ENCODE measurements around the gene ATP8B1.

Gene ATP8B1

DNA sequence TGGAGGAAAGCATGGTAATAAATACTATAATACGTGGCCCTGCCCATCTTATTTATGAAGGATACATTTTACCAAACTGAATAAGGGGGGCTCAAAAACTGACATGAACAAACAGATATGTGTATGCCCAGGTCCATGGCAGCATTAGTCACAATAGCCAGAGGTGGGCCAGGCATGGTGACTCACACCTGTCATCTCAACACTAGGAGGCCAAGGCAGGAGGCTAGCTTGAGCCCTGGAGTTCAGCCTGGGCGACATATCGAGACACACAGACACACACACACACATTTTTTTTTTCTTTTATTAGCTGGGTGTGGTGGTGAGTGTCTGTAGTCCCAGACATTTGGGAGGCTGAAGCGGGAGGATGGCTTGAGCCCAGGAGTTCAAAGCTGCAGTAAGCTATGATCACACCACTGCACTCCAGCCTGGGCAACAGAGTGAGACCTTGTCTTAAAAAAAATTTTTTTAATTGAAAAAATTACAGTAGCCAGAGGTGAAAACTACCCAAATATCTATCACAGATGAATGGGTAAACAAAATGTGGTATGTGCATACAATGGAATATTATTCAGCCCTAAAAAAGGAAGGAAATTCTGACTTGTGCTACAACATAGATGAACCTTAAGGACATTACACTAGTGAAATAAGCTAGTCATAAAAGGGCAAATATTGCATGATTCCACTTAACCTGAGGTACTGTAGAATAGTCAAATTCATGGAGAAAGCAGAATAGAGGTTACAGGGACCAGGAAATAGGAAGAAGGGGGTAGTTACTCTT, 8.0 kb downstream of the ATP8B1 start:
- DNase-seq (ENCODE audit: low read depth in 1 of 2, low spot score in 1 of 2), result no peak

DNA sequence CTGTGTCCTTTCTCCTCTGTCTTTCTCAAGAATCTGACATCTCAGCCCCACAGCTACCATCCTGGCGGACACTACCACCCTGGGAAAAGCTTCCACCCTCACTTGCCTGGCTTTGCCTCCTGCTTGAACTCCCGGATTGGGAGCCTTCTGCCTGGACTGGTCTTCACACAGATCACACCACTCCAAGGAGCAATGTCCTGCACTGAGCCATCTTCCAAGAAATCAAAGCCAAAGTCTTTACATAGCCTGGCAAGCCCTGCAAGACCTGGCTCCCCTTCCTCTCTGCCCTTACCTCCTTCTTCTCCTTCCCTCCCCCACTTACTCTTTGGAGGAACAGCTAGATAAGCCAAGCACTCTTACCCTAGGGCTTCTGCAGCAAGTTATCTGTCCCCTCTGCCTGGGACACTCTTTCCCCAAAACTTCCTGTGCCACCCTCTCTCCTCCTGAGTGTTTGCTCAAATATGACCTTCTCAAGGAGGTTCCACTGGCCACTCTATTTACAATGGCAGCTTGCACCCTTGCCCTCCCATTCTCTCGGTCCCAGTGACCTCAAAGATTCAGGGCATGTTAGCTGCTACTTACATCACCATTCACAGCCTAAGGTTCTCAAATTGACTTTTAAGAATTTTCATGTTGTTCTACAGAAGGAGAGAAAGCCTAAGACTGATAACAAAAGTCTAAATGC, 9.7 kb downstream of the ATP8B1 start:
- no peak for DNase-seq (ENCODE audit: low read depth in 1 of 2, low spot score in 1 of 2)

DNA sequence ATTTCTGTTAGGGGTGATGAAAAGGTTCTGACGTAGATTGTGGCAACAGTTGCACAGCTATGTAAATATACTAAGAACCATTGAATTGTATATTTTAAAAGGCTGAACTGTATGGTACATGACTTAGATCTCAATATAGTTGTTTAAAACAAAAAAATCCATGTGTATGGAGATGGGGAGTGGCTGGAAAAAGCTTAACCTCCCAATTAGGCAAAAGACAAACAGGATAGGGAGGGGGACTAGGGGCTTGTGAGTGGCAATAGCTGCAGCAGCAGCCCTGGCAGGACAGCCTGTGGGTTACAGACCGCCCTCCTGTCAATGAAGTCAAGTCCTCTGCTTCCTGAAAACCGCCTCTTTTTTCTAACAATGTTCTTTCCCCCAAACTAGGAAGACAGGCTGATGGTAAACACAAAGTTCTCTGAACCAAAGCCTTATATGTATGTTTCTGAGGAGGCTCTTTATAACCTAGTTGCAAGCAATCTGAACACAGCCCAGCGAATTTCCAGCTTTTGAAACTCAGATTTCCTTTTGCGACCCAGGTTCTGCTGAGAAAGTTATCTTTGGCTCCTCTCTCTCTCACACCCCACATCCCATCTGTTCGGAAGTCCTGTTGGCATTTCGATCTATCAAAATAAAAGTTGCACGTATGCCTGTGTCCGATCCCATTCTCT, 10.3 kb downstream of the ATP8B1 start:
- no peak for DNase-seq (ENCODE audit: low read depth in 1 of 2, low spot score in 1 of 2)

DNA sequence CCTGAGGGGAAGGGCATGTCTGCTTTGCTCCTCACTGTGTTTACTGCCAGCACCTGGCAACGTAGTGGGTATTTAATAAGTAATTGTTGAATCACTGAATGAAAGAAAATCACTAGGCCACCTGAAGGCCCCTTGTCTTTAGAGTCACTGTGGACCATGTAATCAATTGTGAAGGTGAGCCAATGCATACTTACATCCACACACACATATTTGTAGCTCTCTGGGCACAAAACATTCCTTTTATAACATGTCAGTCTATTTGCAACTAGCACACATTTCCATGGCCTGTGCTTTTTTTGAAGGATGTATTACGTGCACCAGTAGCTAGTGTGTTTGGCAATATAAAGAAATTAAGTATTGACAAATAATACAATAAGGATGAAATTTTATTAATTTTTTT, 11.2 kb downstream of the ATP8B1 start:
- no peak for DNase-seq (ENCODE audit: low read depth in 1 of 2, low spot score in 1 of 2)

DNA sequence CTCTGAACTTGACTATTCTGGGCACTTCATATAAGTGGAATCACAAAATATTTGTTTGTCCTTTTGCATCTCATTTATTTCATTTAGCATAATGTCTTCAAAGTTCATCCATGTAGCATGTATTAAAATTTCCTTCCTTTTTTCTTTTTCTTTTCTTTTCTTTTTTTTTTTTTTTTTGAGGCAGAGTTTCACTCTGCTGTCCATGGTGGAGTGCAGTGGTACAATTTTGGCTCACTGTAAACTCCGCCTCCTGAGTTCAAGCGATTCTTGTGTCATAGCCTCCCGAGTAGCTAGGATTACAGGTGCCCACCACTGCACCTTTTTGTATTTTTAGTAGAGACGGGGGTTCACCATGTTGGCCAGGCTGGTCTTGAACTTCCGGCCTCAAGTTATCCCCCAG, 11.9 kb downstream of the ATP8B1 start:
- no peak for DNase-seq (ENCODE audit: low read depth in 1 of 2, low spot score in 1 of 2)

DNA sequence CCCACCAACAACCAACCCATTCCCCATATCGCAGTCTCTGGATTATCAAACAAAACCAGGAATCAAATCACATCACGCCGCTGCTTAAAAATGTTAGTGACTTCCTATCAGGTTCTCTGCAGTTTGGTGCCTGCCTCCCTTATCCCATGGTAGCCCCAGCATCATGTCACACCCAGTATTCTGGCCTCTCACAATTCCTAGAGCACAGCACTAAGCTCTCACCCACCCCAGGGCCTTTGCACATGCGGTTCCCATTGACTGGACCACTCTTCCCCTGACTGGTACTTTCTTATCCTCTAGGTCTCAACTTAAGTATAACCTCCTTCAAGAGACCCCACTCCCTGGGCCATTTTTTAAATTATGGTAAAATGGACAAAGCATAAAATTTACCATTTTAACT, 12.8 kb downstream of the ATP8B1 start:
- DNase-seq (ENCODE audit: low read depth in 1 of 2, low spot score in 1 of 2), result no peak

DNA sequence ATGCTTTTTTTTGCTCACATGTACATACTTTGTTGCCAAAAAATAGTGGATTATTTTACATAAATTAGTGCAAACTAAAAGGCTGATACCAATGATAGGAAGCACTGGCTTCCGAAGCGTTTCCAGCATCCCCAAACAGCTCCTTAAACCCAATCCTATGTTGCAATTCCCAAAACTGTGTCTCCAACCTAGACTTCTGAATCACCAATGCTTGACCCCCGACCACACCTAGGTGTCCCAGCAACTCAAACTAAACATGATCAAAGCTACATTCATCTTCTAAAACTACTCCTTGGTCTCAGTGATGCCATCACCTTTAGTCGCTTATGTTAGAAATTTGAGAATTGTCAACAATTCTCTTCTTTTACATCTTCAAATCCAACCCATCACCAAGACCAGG, 13.4 kb downstream of the ATP8B1 start:
- no peak for DNase-seq (ENCODE audit: low read depth in 1 of 2, low spot score in 1 of 2)

DNA sequence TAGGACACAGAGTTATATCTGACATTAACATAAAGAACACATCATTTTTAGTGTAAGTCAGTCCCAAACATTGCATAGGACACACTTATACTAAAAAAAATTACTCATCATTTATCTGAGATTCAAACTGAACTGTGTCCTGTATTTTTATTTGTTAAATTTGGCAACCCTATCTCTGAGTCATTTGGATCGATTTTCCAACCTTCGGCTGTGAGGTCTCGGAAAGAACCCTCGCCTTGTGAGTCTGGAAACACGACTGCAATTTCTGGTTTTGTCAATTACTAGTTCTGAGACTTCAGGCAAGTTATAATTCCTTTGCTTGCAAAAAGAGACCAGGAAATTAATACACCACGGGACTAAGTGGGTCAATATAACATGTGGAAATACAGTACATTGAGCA, 14.0 kb downstream of the ATP8B1 start:
- DNase-seq (ENCODE audit: low read depth in 1 of 2, low spot score in 1 of 2), result no peak

DNA sequence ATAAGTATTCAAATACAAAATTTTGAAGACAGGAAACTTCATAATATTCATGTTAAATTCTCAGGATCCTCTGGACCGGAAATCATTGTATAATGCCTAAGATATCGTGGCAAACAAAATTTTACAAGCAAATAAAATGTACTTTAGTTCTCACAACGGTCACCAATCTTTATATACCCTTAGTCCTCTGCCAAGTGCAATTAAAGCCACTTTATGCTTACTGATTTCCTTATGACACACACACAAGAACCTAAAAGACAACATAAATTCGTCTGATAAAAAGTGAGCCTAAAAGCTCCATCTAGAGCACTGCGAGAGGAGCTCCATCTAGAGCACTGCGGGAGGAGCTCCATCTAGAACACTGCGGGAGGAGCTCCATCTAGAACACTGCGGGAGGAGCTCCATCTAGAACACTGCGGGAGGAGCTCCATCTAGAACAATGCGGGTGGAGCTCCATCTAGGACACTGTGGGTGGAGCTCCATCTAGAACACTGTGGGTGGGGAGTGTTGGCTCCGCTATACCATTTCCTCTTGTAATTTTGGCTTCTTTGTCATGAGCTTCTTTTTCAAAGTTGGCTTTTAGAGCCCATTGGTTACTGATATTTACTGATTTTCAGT, 15.9 kb downstream of the ATP8B1 start:
- DNase-seq (ENCODE audit: low read depth in 1 of 2, low spot score in 1 of 2), result no peak

DNA sequence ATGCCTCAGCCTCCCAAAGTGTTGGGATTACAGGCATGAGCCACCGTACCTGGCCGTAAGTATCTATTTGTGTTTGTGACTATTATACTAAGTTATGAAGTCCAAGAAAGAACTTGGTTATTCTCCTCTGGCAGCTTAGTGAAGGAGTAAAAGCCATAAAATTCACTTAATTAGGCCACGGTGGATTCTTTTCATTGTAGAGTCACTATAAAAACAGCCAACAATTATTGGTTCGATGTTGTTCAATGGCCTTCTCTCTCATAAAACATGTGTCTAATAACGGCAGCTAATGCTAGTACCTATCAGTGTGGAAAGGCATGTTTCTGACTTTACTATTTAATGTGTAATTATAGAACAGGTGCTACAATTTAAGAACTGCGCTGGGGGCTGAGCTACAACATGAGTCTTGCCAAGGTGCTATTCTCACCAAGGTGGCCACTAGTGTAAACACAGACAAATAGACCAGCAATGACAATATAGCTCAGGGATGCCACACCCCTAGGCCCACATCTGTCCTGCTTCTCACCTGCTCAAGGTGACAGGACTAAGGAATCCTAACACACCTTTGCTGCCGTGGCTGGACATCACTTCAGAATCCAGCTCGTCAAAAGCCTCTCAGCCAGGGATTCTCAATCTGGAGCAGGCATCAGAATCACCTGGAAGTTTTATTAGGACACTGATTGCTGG, 17.2 kb downstream of the ATP8B1 start:
- DNase-seq (ENCODE audit: low read depth in 1 of 2, low spot score in 1 of 2), result no peak

DNA sequence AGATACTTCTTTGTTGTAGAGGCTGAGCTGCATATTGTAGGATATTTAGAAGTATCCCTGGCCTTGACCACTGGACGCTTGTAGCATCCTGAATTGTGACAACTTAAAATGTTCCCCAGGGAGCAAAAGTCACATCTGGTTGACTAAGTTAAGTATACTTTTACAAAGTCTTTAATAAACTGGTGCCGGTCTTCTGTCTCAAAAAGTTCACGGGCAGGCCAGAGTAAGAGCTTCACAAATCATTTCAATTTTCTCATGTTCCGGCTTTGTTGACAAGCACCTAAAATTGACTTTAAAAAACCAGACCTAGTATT, 18.4 kb downstream of the ATP8B1 start:
- no peak for DNase-seq (ENCODE audit: low read depth in 1 of 2, low spot score in 1 of 2)

DNA sequence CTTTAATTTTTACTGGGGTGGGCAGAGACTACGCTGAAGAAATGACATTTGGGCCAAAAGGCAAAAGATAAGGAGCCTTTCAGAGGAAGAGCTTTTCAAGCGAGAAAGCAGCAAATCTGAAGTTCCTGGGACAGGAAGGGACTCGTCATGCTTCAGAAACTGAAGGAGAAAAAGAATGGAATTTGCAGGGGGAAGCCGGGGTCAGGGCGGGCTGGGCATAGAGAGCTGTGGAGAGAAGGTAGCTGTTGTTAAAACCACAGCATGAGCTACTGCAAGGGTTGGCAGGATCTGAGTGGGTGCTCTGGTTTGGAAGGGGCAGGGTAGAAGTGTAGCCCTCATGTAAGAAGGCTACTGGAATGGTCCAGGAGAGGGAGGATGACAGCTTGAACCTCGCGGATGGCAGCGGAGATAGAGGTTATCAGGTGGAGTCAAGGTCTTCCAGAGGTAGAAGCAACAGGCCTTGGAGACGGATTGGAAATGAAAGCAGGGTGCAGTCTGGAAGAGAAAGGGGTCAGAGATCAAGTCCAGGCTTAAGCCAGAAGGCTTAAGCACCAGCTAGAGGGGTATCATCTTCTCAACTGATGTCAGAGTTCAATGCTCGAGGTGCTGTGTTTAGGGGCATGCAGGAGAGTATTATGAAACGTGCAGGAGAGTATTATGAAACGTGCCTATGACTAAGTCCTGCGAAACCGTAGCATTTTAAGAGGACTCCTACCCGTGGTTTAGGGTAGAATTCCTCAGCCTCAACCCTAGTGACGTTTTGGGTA, 18.9 kb downstream of the ATP8B1 start:
- DNase-seq (ENCODE audit: low read depth in 1 of 2, low spot score in 1 of 2), result no peak

DNA sequence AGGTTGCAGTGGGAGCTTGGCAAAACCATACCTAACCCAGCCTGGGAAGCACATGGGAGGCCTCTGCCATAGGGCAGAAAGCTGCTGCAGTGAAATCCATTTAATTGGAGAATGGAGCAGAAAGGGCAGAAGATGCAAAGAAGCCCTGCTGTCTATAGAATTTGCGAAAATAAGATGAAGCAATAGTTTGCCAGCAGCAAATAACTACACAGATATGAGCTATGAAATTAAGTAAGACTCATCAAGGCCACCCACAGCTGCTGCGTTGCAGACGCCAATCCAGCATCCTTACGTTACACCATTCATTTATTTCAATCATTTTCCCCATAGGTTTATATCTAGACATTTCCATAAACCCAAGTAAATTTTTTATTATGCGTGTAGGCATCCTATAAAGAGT, 21.1 kb downstream of the ATP8B1 start:
- no peak for DNase-seq (ENCODE audit: low read depth in 1 of 2, low spot score in 1 of 2)

DNA sequence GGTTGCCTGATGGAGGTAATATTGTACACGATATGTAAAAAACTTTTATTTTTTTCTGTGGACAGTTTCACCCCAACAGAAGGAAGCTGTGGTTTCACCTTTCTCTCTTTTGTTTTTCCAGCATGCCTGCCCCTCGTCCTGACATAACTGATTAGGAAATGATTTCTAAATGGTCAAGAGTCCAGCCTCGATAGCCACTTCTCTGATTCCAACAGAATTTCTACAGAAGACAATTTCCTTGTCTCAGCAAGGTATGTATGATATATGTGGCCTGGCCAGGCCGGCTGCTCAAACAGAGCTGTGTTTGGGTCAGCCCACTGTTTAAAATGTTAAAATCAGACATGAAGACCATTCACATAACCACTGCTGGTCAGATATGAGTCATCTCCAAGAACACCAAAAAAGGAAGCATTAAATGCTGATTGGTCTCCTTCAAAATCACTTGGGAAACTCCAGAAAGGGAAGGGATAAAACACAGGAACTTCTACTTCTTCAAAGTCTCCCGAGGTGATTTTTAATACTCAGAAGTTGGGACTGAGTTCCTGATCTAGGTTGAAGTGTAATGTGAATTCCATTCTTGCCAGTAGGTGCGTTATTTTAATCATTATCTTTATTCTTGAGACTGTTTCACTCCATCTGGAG, 22.3 kb downstream of the ATP8B1 start:
- no peak for DNase-seq (ENCODE audit: low read depth in 1 of 2, low spot score in 1 of 2)

DNA sequence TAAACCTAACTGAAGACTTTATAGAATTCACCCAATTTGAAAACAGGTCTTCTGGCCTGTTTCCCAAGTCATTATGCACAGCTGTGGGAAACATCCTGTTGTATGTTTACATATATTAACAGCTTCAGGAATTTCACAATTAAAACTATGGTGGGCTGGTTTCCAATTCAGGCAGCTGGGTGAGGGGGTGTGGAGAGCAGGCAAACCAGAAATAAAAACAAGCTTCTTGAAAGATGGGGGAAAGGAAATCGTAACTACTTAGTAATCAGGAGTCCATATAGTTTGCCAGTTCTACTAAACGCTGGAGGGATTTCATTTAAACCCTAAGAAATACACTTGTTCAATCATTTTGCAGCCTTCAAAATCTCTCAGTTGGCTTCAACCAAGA, 22.8 kb downstream of the ATP8B1 start:
- no peak for DNase-seq (ENCODE audit: low read depth in 1 of 2, low spot score in 1 of 2)

DNA sequence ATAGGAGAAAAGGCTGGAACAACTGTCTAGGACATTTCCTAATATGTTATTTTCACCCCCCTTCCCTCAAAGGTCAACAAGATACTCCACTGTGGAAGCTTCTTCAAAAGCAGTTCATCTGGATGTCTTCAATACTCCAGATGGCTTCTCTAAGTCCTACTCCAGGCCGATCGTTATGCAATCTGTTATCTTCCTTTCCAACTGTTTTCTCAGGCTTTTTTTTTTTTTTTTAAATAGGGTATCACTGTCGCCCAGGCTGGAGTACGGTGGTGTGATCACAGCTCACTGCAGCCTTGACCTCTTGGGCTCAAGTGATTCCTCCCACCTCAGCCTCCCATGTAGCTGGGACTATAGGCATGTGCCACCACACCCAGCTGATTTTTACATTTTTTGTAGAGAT, 26.3 kb downstream of the ATP8B1 start:
- DNase-seq (ENCODE audit: low read depth in 1 of 2, low spot score in 1 of 2), result no peak

DNA sequence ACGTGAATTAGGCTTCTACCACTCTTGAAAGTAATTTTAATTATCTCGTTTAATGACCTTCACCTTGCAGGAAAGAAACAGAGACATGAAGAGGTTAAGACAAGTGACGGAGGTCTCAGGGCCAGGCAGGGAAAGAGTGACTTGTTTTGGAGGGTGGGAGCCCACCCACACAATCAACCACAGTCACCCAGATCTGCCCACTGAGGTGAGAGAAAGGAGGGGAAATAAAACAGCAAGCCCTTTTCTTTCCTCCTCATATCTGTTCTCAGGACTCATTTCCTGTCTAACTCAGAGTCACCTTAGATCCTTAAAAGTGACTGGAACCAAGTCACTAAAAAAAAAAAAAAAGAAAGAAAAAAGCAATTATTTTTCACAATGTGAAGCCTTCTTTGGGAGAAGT, 26.8 kb downstream of the ATP8B1 start:
- DNase-seq (ENCODE audit: low read depth in 1 of 2, low spot score in 1 of 2), result no peak

DNA sequence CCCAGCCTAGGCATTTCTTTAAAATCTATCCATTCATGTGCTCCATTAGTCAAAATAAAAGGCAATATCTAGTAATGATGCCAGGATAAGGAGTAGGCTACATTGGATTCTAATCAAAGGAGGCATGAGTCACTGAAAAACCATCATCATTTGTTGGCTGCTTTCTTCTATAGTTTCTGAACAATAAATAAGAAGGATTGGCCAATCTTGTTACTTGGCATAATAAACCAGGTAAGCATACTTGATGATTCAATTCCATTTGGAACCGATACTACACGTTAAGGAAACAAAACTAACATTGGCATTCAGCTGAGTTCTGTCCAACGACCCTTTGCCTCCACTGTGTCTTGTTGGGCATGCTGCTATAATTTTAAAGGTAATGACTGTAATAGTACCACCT, 27.2 kb downstream of the ATP8B1 start:
- DNase-seq (ENCODE audit: low read depth in 1 of 2, low spot score in 1 of 2), result no peak

DNA sequence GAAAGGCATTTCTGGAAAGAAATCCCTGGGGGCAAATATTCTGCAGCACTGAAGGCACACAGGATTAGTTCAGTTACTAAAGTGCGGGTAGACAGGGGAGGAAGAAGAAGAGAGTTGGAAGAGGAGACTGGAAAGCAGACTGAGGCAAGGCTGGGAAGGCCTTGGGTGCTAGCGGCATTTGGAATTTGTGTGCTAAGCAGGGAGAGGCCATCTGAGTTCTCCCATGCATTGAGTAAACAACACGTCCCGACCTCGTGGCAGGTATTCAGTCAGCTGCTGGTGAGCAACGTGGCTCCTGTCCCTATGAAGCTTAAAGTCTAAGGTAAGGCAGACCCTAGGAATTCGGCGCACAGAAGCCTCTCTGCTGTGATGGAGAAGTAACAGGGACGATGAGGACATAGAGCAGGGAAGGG, 30.7 kb downstream of the ATP8B1 start:
- no peak for DNase-seq (ENCODE audit: low read depth in 1 of 2, low spot score in 1 of 2)

DNA sequence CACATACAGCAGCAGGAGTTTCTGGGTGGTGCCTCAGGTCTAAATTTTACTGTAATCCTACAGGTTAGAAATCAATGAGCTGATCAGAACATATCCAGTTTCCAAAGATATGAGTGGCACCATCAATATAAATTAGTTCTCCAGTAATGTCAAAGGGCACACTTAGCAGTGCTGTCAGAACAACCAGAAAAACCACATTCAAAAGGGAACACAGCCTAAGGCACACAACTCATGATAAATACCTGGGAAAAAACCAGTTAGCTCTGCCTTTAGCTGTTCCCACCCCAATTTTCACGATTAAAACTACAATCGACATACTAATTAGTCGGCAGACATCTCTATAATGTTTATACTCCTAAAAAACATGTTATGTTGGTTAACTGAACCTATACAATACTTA, 31.5 kb downstream of the ATP8B1 start:
- DNase-seq (ENCODE audit: low read depth in 1 of 2, low spot score in 1 of 2), result no peak
